ENCODE measurements around the gene TPST1.

- TF ChIP-seq CTCF (IDR thresholded peaks at IDR 0.05; ENCODE audit: low read depth, low read length) = no peak
- TF ChIP-seq EZH2phosphoT487 (IDR thresholded peaks at IDR 0.05; ENCODE audit: low read depth) = no peak
These were observed 16.3 kb downstream of the TPST1 start for GRCh38 chr7:66221442-66221841.
